CD14-positive monocyte (primary cell): Measurements from ENCODE around the gene SLC4A3. TPM values are rescaled to one million over a fixed set of nuclear protein-coding genes. Genes with fewer than 3 reads are reported as not detected.
A peak's percentile ranks its signal among the peaks of the same experiment; 100 is the strongest.

Experiments
- DNase-seq, 3 donors: peaks; one replicate each; pipeline ENCODE4 v3.0.0-alpha.2; 2011 to 2022
- H2AFZ ChIP-seq: 2 replicates; pipeline ENCODE4 v1.6.0; 2012; ENCODE audit warnings: mild to moderate bottlenecking, low read depth, low read length, inconsistent platforms; ENCODE audit not compliant: insufficient read depth, poor library complexity, severe bottlenecking
- H3K27ac ChIP-seq, 2 donors: 1 replicate in 1 of 2; 2 replicates in 1 of 2; pipeline ENCODE4 v1.5.1; 2012 to 2013; ENCODE audit warnings: low read length in 2 of 2, control low read depth in 1 of 2, inconsistent platforms in 1 of 2, low read depth in 1 of 2, mild to moderate bottlenecking in 1 of 2
- H3K27me3 ChIP-seq, 2 donors: one replicate each; pipeline versions ENCODE4 v1.6.0 to v1.6.1; 2011 to 2013; ENCODE audit warnings: low read length in 2 of 2; ENCODE audit not compliant: control insufficient read depth in 2 of 2, insufficient read depth in 2 of 2
- H3K36me3 ChIP-seq, 2 donors: replicated peaks in 1 of 2; 1 replicate in 1 of 2; 2 replicates in 1 of 2; pipeline versions ENCODE4 v1.5.1 to v1.6.1; 2012 to 2013; ENCODE audit warnings: low read length in 2 of 2, control low read depth in 1 of 2, inconsistent platforms in 1 of 2, mild to moderate bottlenecking in 1 of 2; ENCODE audit not compliant: insufficient read depth in 2 of 2, control insufficient read depth in 1 of 2
- H3K4me1 ChIP-seq, 2 donors: 1 replicate in 1 of 2; 2 replicates in 1 of 2; pipeline versions ENCODE4 v1.5.1 to v1.6.1; 2012 to 2013; ENCODE audit warnings: low read length in 2 of 2, control low read depth in 1 of 2, inconsistent platforms in 1 of 2, mild to moderate bottlenecking in 1 of 2, moderate library complexity in 1 of 2; ENCODE audit not compliant: insufficient read depth in 2 of 2, control insufficient read depth in 1 of 2
- H3K4me2 ChIP-seq: replicated peaks from 2 replicates; pipeline ENCODE3; 2012; ENCODE audit warnings: low read length, moderate library complexity, mild to moderate bottlenecking; ENCODE audit not compliant: poor library complexity, severe bottlenecking; ENCODE audit errors: extremely low read depth
- H3K4me3 ChIP-seq, 3 experiments: fragments of 200-600 bp in 1 of 3; sonication (generic) in 1 of 3; replicated peaks in 1 of 3; 1 replicate in 2 of 3; 2 replicates in 1 of 3; pipeline ENCODE4 v1.5.1; 2011 to 2013; ENCODE audit warnings: low read length in 3 of 3, mild to moderate bottlenecking in 3 of 3, control low read depth in 2 of 3, low read depth in 2 of 3, inconsistent platforms in 1 of 3, moderate library complexity in 1 of 3
- H3K79me2 ChIP-seq: 2 replicates; pipeline ENCODE4 v1.6.0; 2012; ENCODE audit warnings: mild to moderate bottlenecking, control low read depth, inconsistent platforms, low read length, moderate library complexity; ENCODE audit not compliant: insufficient read depth
- H3K9ac ChIP-seq: 2 replicates; pipeline ENCODE4 v1.6.0; 2017; ENCODE audit warnings: low read length, mild to moderate bottlenecking; ENCODE audit not compliant: insufficient read depth, poor library complexity, severe bottlenecking
- H3K9me3 ChIP-seq, 2 donors: replicated peaks in 1 of 2; 1 replicate in 1 of 2; 2 replicates in 1 of 2; pipeline versions ENCODE4 v1.5.1 to v1.6.1; 2012 to 2013; ENCODE audit warnings: low read length in 2 of 2, control low read depth in 1 of 2; ENCODE audit not compliant: control insufficient read depth in 1 of 2, insufficient read depth in 1 of 2
- H4K20me1 ChIP-seq: 2 replicates; pipeline ENCODE4 v1.6.0; 2012; ENCODE audit warnings: mild to moderate bottlenecking, low read length, control low read depth, moderate library complexity; ENCODE audit not compliant: insufficient read depth
- H3K27ac Mint-ChIP-seq, 7 donors: one replicate each; pipeline ENCODE4 v1.8.0; 2020; ENCODE audit warnings: mild to moderate bottlenecking in 7 of 7, mixed read lengths in 7 of 7, moderate library complexity in 6 of 7, inconsistent platforms in 2 of 7
- H3K27me3 Mint-ChIP-seq, 3 donors: one replicate each; pipeline ENCODE4 v1.8.0; 2021 to 2022; ENCODE audit warnings: low read depth in 3 of 3, mild to moderate bottlenecking in 3 of 3, mixed read lengths in 3 of 3, moderate library complexity in 3 of 3, inconsistent platforms in 1 of 3
- H3K36me3 Mint-ChIP-seq, 2 donors: one replicate each; pipeline ENCODE4 v1.8.0; 2020; ENCODE audit warnings: mixed read lengths in 2 of 2, inconsistent platforms in 1 of 2, mild to moderate bottlenecking in 1 of 2
- H3K4me1 Mint-ChIP-seq: one replicate; pipeline ENCODE4 v1.8.0; 2020; ENCODE audit warnings: mild to moderate bottlenecking, mixed read lengths
- H3K4me3 Mint-ChIP-seq, 2 donors: one replicate each; pipeline ENCODE4 v1.8.0; 2020; ENCODE audit warnings: mild to moderate bottlenecking in 2 of 2, mixed read lengths in 2 of 2, moderate library complexity in 1 of 2
- H3K9me3 Mint-ChIP-seq, 7 donors: one replicate each; pipeline ENCODE4 v1.8.0; 2020 to 2022; ENCODE audit warnings: mixed read lengths in 7 of 7, mild to moderate bottlenecking in 6 of 7, moderate library complexity in 6 of 7, inconsistent platforms in 2 of 7
- WGBS: methylation state at CpG from one replicate; pipeline ENCODE4 v1.1.5; 2013; ENCODE audit warnings: missing lambda C conversion rate; ENCODE audit not compliant: insufficient coverage; 5-methylcytosine and 5-hydroxymethylcytosine counted together
- intact Hi-C, 2 donors: fragments of 100-400 bp; cut with micrococcal nuclease; formaldehyde crosslinking; loops; one replicate each; pipeline versions ENCODE4 v1.15.0 to v1.15.1; 2023
- polyA plus RNA-seq, 3 donors: library from polyadenylated mRNA; depleted of rRNA in 1 of 3; unstranded in 2 of 3; stranded (reverse) in 1 of 3; fragments of 300-500 nt in 2 of 3; fragments of >200 nt in 1 of 3; fragmentation: Illumina TruSeq in 2 of 3; gene quantifications; 1 replicate in 2 of 3; 2 replicates in 1 of 3; pipeline ENCODE4 v1.2.3, GENCODE V29; 2012 to 2021
- TF ChIP-seq, protein P1 (sequence below): fragments of 200-600 bp; IDR thresholded peaks from one replicate; pipeline ENCODE4 v1.8.0; 2022; ENCODE audit warnings: antibody characterized with exemption, mild to moderate bottlenecking

SLC4A3 gene
- polyA plus RNA-seq, 3 donors, result 0.31 TPM; not detected in 2

DNA sequence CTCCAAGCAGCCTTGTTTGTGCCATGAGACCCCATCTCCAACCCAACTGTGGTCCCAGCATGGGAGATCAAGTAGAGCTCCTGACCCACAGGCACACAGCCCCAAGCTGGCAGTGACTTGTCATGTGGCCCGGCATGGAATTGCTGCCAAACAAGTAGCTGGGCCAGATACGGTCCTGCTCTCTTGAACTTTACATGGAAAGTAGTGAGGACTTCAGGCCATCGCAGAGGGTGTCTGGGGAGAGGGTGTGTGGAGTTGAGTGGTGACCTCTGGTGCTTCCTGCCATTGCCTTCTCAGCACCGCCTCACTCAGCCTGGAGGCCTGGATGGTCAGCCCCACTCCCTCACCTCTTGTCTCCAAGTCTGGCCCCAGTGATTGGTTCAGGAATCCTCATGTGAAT is 10.9 kb upstream of the SLC4A3 start:
- Mint-ChIP-seq H3K27ac (peak overlapping the region in 1 of 7 donors; percentile 36), H3K27me3 (peaks cover 0 to 5% (median 0%) of the 10 kb centered on the region in 3 donors), H3K9me3 (no peaks in the 10 kb centered on the region), H3K4me3 (no peak overlapping the region), H3K36me3 (peaks cover 45 to 52% of the 10 kb centered on the region in 2 donors), H3K4me1 (peaks cover 5% of the 10 kb centered on the region)
- DNase-seq, result no peak
- no peak overlapping the region for H3K4me3 ChIP-seq
- no peaks in the 10 kb centered on the region for H3K9me3 ChIP-seq
- intact Hi-C loops, result loop anchor here in 1 of 2 donors (10.0 kb wide), 1 partner anchor 192 kb away; no protein-coding TSS in a partner anchor
- H3K79me2 ChIP-seq, result no peaks in the 10 kb centered on the region
- no peak overlapping the region for H2AFZ ChIP-seq
- TF ChIP-seq, protein P1, sequence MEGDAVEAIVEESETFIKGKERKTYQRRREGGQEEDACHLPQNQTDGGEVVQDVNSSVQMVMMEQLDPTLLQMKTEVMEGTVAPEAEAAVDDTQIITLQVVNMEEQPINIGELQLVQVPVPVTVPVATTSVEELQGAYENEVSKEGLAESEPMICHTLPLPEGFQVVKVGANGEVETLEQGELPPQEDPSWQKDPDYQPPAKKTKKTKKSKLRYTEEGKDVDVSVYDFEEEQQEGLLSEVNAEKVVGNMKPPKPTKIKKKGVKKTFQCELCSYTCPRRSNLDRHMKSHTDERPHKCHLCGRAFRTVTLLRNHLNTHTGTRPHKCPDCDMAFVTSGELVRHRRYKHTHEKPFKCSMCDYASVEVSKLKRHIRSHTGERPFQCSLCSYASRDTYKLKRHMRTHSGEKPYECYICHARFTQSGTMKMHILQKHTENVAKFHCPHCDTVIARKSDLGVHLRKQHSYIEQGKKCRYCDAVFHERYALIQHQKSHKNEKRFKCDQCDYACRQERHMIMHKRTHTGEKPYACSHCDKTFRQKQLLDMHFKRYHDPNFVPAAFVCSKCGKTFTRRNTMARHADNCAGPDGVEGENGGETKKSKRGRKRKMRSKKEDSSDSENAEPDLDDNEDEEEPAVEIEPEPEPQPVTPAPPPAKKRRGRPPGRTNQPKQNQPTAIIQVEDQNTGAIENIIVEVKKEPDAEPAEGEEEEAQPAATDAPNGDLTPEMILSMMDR, result no peak
- no CpG with 5 or more reads among the region's 4 CpGs for WGBS
- H3K36me3 ChIP-seq, result peaks cover 41 to 53% of the 10 kb centered on the region in 2 donors
- no peaks in the 10 kb centered on the region for H4K20me1 ChIP-seq
- no peaks in the 10 kb centered on the region for H3K4me1 ChIP-seq
- no peak overlapping the region for H3K9ac ChIP-seq
- no peak overlapping the region for H3K27ac ChIP-seq
- no peak overlapping the region for H3K4me2 ChIP-seq
- H3K27me3 ChIP-seq, result no peaks in the 10 kb centered on the region

DNA sequence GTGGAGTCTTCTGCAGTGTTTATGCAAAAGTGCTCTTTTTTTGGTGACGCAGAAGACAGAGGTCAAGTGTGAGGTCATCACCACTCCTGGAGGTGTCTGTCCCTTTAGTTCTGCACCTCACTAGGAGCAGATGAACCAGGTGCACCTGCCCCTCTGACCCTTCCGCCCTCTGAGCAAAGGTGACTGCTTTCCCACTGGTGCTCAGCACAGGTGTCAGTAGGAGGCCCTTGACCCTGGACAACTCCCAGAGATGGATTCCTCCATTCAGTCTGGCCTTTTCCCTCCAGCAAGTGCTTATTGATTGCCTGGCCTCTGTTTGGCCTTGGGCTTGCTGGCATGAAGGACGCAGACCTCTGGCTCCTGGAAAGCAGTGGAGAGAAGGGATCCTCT is 8.7 kb upstream of the SLC4A3 start:
- H3K9me3 ChIP-seq, result no peaks in the 10 kb centered on the region
- H3K4me3 ChIP-seq, result no peak overlapping the region
- no peak overlapping the region for H3K4me2 ChIP-seq
- H3K4me1 ChIP-seq, result no peaks in the 10 kb centered on the region
- H3K27ac ChIP-seq, result no peak overlapping the region
- H3K4me1 Mint-ChIP-seq, result peaks cover 4% of the 10 kb centered on the region
- intact Hi-C loops, result loop anchor here in 1 of 2 donors (10.0 kb wide), 1 partner anchor 194 kb away; no protein-coding TSS in a partner anchor
- no peaks in the 10 kb centered on the region for H3K79me2 ChIP-seq
- 100% methylated on average over 1 of the region's 3 CpGs for WGBS
- H3K27ac Mint-ChIP-seq, result no peak overlapping the region
- no peaks in the 10 kb centered on the region for H4K20me1 ChIP-seq
- peaks cover 33% of the 10 kb centered on the region in 2 donors for H3K36me3 Mint-ChIP-seq
- no peaks in the 10 kb centered on the region for H3K9me3 Mint-ChIP-seq
- H3K27me3 Mint-ChIP-seq, result peaks cover 7 to 10% (median 7%) of the 10 kb centered on the region in 3 donors
- H2AFZ ChIP-seq, result no peak overlapping the region
- H3K36me3 ChIP-seq, result peaks cover 28 to 35% of the 10 kb centered on the region in 2 donors
- DNase-seq, result no peak
- H3K9ac ChIP-seq, result no peak overlapping the region
- TF ChIP-seq, protein P1, result no peak
- H3K27me3 ChIP-seq, result peaks cover 0 to 4% of the 10 kb centered on the region in 2 donors
- H3K4me3 Mint-ChIP-seq, result no peak overlapping the region
